ENCODE results near the gene LAMA2. TPM values are rescaled to one million over a fixed set of nuclear protein-coding genes. Genes with fewer than 3 reads are reported as not detected.

LAMA2 gene
- total RNA-seq, 1 donor from 2014 or later = 320 TPM

- DNase-seq = no peak
Measured at GRCh38 chr6:129269076-129269475, 386.1 kb downstream of the LAMA2 start.

GRCh38 chr6:129269891-129270290, 387.0 kb downstream of the LAMA2 start:
- DNase-seq = no peak

- DNase-seq = no peak
Measured at GRCh38 chr6:129270450-129270849, 387.5 kb downstream of the LAMA2 start.

DNA sequence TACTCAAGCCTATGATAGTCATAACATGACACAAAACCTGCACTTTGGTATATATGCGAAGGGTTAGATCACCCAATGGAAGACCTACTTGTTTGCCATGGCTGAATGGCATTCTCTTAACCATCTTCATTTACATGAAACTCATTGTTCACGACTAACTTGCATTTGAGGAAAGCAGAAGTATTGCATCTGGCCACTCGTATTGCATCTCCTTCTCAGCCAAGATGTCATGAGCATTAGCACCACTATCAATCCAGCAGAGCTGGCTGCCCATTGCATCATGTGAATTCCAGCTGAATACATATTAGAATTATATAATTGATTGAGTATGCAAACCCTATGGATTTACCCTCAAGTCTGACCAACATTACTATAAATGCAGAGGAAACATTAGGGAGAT, 390.2 kb downstream of the LAMA2 start:
- DNase-seq = no peak

- no peak for DNase-seq
Measured at GRCh38 chr6:129276461-129276860, 393.5 kb downstream of the LAMA2 start.

DNA sequence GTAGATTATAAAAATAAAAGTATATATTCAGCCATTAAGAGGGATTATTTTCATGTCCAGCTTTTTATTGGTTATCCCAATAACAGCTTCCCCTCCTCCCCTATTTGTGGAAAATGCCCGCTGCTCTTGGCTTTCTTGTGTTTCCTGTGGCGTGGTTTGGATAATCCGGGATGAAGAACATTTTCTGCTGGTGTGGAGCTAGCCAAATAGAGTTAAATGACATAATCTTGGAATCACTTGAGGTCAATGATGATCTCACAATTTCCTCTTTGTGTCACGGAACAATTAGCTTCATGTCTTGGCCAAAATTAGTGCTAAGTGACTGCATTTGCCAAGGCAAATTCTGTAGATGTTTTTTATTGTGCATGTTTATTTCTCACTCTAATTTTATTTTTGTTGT, 394.0 kb downstream of the LAMA2 start:
- DNase-seq = peak; percentile 55

DNA sequence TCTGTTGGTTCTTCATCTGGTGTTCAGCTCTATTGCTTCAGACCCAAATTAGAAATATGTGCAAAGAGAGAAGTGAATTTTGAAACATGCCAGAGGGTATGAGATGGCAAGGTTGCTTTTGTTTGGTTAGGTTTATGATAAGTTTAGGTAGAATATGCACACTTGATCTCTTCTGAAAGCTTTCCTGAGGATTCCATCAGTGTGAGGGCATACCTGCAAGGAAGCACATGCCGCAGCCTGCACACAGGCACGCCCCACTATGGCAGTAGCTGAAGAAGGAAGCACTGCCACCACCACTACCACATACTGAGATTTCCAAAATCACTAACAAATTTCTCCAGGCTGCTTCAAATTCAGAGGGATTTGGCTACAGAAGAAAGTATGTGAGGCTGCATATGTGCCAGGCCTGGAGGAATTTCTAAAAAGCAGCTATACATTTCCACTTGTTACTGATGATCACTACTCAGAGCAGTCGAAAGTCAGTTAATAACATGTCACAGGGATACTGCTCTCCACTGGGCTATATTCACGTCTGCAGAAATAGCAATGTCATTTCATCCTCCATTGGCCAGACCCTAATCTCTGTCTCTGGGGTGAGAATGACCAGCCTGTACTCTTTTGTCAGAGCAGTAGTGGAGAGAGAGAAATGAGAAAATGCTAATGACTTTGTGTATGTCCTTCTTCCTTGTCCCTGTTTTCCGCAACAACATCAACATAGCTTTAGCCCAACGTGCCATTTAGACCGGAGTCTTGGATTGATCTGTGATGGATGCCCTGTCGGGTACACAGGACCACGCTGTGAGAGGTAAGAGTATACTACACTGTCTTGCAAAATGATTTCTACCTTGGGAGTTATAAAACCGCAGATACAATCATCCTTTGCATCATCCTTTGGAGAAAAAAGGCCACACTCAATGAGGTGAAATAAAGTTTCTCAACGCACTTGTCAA, 396.7 kb downstream of the LAMA2 start:
- DNase-seq = peak; percentile 28

DNA sequence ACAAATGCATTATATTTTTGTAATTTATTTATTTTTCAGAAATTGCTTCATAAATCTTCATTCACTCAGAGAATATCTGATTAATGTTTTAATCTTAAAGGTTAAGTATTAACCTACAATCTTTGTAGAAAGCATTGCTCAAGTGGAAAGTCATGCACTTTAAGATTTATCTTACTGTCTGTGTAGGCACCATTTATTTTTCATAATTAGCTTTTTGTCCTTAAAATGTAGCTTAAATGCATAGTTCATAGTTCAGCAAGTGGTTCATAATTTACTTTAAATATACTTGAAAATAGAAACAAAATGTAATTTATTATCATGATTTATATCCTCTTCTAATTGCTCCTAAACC, 397.3 kb downstream of the LAMA2 start:
- DNase-seq = no peak

DNA sequence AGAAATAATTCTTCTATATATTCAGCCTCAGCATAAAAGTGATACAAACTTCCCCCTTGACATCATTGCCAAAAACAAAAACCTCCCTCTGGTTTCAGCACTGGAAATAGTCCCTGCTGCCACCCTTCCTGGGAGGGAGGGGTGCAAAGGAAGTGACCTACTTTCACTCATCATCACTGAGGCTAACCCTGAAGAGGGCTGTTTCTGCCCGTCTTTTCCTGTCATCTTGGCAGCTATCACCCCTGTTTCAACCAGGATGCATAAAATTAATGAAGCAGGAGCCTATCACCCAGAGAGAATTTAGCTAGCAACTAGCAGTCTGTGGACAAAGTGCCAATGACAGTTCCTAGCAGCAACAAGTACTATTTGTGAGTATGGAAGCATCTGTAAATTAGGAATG, 397.8 kb downstream of the LAMA2 start:
- DNase-seq = peak; percentile 67

DNA sequence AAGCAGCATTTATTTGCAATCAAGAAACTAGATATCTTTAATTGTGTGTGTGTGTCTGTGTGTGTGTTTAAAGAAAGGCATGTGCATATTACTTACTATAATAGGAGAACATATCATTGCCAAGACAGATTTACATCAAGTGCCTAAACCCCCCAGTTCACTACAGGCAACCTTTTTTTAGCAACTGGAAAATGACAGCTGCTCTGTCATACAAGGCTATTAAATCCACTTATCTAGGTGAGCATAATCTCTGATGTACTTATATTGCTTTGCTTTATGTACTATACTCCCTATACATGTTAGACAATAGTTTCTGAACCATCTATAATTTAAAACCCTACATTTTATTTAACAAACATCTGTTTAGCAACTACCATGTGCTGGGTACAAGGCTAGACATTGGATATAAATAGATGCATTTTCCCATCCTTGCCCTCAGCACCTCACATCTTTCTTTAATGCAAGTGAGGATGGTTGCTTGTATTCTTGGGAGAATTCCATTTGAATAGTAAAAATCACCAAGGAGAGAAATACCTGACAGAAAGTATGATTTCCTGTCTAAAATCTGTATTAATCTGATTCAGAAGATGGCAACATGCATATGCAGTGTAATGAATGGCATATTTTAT, 398.3 kb downstream of the LAMA2 start:
- peak; percentile 73 for DNase-seq

- DNase-seq = no peak
Measured at GRCh38 chr6:129282019-129282418, 399.1 kb downstream of the LAMA2 start.

DNA sequence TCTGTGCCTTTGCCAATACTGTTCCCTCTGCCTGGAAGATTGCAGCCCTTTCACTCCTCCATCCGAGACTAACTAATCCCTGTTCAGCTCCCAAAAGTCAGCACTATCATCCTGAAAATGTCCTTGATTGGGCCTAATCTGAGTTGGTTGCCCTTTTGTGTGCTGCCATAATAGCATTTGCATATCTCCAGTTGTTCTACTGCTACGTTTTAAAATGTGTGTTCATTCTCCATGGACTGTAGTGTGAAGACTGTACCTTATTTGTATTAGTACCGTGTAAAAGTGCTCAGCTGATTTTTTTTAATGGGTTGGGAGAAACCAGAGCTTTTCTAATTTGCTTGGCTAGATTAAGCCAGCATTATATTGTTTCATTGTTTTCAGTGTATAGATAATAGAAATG, 401.3 kb downstream of the LAMA2 start:
- DNase-seq = no peak

GRCh38 chr6:129287231-129288177, 404.6 kb downstream of the LAMA2 start:
- DNase-seq = no peak

- no peak for DNase-seq
Measured at GRCh38 chr6:129289442-129289841, 406.5 kb downstream of the LAMA2 start.

GRCh38 chr6:129292836-129293235, 409.9 kb downstream of the LAMA2 start:
- DNase-seq = no peak

DNA sequence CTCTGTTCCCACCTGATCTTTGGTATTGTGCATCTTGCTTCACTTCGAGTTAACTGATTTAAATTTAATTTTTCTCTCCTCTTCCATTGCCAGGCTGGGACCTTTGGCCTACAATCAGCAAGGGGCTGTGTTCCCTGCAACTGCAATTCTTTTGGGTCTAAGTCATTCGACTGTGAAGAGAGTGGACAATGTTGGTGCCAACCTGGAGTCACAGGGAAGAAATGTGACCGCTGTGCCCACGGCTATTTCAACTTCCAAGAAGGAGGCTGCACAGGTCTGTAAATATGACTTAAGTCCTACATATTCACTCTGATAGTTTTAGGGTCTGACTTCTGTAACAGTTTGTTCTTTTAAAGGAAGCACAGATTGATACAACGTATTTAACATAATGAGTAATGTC, 414.7 kb downstream of the LAMA2 start:
- DNase-seq = no peak

- no peak for DNase-seq
Measured at GRCh38 chr6:129302671-129303070, 419.7 kb downstream of the LAMA2 start.

GRCh38 chr6:129306826-129307225, 423.9 kb downstream of the LAMA2 start:
- DNase-seq = no peak

DNA sequence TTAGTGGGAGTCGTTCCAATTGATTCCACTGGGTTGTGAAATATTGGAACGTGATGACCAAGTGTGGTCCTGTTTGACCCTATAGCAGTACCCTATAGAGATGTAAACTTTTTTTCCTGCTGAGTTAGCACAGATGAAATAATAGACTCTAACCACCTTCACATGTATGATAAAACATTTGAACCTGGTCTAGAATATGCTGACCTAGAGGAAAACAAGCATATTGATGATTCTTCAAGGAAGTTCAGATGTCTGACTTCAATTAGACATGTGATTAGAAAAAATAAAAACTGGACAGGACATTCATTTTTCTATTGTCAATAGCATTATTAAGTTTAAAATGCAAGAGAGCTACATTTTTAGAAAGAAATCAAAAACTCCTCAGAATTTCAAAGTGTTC, 424.9 kb downstream of the LAMA2 start:
- DNase-seq = no peak

GRCh38 chr6:129309154-129309553, 426.2 kb downstream of the LAMA2 start:
- no peak for DNase-seq

DNA sequence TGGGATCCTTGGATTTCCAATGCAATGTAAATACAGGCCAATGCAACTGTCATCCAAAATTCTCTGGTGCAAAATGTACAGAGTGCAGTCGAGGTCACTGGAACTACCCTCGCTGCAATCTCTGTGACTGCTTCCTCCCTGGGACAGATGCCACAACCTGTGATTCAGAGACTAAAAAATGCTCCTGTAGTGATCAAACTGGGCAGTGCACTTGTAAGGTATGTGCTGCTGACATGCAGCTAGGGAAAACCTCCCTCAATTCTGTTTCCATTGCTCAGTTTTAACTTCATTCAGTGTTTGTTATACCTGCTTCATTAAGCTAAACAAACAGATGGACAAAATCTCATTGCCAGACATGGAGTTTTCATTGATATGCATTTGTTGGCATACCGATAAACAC, 429.9 kb downstream of the LAMA2 start:
- DNase-seq = no peak

- peak; percentile 65 for DNase-seq
Measured at GRCh38 chr6:129314575-129314974, 431.6 kb downstream of the LAMA2 start.

All from tongue (tissue), 2 donors.